Activated CD8-positive, alpha-beta T cell treated with anti-CD3 and anti-CD28 coated beads for 36 hours (primary cell): ENCODE results near the gene SKOR1. TPM values are rescaled to one million over a fixed set of nuclear protein-coding genes. Genes with fewer than 3 reads are reported as not detected.

Source experiments
- ATAC-seq: fragments of 200-7000 bp; cut with Tn5 transposase; one replicate; pipeline ENCODE4 v1.10.0; 2021; ENCODE audit warnings: mild to moderate bottlenecking, moderate library complexity
- CTCF ChIA-PET: fragments of 350-600 bp; sonication (Branson Sonifier 250); formaldehyde crosslinking; loops from one replicate; lab custom pipeline; 2021; ENCODE audit warnings: antibody characterized with exemption; lab: Charles Lee
- POLR2A ChIA-PET: fragments of 350-600 bp; sonication (Branson Sonifier 250); formaldehyde crosslinking; loops from one replicate; lab custom pipeline; 2021; ENCODE audit warnings: antibody characterized with exemption; lab: Charles Lee
- DNase-seq: peaks from one replicate; pipeline ENCODE4 v3.0.0-alpha.2; 2020
- H3K27ac Mint-ChIP-seq: one replicate; pipeline ENCODE4 v1.8.0; 2021; ENCODE audit warnings: mild to moderate bottlenecking, mixed read lengths
- H3K27me3 Mint-ChIP-seq: one replicate; pipeline ENCODE4 v1.8.0; 2021; ENCODE audit warnings: mixed read lengths
- H3K36me3 Mint-ChIP-seq: one replicate; pipeline ENCODE4 v1.8.0; 2021; ENCODE audit warnings: low read depth, mixed read lengths
- H3K4me1 Mint-ChIP-seq: one replicate; pipeline ENCODE4 v1.8.0; 2021; ENCODE audit warnings: low read depth, mixed read lengths
- H3K4me3 Mint-ChIP-seq: one replicate; pipeline ENCODE4 v1.8.0; 2021; ENCODE audit warnings: mild to moderate bottlenecking, moderate library complexity, mixed read lengths
- H3K9me3 Mint-ChIP-seq: one replicate; pipeline ENCODE4 v1.8.0; 2021; ENCODE audit warnings: mixed read lengths
- intact Hi-C: fragments of 100-400 bp; cut with micrococcal nuclease; formaldehyde crosslinking; loops from one replicate; pipeline ENCODE4 v1.10.0; 2022
- total RNA-seq, 2 experiments: library from RNA; stranded (reverse); gene quantifications; one replicate each; pipeline ENCODE4 v1.2.3, GENCODE V29; 2021
- TF ChIP-seq, protein P1 (sequence below): fragments of 200-600 bp; IDR thresholded peaks from one replicate; pipeline ENCODE4 v1.8.0; 2022; ENCODE audit warnings: antibody characterized with exemption, mild to moderate bottlenecking

Gene SKOR1
- total RNA-seq, 2 experiments from 2014 or later: 0.09 to 0.25 TPM

DNA sequence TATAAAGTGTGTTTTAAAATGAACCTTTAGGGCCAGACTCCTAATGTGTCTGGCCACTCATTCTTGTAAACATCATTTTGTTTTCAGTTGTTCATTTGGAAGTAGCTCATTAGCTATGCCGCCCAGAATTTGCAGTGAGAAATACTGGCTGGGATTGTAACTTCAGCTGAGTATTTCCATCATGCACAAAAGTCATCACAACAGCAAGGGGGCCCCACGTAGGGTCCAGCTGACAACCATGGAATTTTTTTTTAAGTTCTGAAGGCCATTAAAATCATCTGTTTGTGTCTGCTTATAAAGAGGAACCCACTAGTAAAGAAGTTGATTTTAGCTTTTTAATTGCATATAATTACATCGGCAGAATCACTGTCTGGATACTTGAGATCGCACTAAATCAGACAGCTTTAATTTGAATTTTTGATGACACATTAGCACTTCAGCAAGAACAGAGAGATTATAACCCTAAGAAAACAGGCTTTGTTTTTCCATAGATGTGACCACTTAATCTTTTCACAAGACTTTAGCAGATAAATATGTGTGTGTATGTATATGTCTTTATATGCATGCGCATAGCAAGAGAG is 46.3 kb upstream of the SKOR1 start:
- Mint-ChIP-seq H3K9me3 (no peaks in the 10 kb centered on the region), H3K4me1 (peaks cover 19% of the 10 kb centered on the region), H3K36me3 (peaks cover 3% of the 10 kb centered on the region), H3K4me3 (no peak overlapping the region), H3K27me3 (no peaks in the 10 kb centered on the region), H3K27ac (no peak overlapping the region)
- ATAC-seq: no peak
- POLR2A ChIA-PET: interaction anchor here (0.5 to 2.1 kb wide), 3 partner anchors 16 to 392 kb away, joined by 3 to 6 read pairs (median 3); no protein-coding TSS in a partner anchor
- intact Hi-C loops: no loop called here
- TF ChIP-seq, protein P1, sequence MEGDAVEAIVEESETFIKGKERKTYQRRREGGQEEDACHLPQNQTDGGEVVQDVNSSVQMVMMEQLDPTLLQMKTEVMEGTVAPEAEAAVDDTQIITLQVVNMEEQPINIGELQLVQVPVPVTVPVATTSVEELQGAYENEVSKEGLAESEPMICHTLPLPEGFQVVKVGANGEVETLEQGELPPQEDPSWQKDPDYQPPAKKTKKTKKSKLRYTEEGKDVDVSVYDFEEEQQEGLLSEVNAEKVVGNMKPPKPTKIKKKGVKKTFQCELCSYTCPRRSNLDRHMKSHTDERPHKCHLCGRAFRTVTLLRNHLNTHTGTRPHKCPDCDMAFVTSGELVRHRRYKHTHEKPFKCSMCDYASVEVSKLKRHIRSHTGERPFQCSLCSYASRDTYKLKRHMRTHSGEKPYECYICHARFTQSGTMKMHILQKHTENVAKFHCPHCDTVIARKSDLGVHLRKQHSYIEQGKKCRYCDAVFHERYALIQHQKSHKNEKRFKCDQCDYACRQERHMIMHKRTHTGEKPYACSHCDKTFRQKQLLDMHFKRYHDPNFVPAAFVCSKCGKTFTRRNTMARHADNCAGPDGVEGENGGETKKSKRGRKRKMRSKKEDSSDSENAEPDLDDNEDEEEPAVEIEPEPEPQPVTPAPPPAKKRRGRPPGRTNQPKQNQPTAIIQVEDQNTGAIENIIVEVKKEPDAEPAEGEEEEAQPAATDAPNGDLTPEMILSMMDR: no peak
- CTCF ChIA-PET: interaction anchor here (1.2 to 1.4 kb wide), 2 partner anchors 14 to 57 kb away, joined by 3 read pairs; no protein-coding TSS in a partner anchor
- no peak for DNase-seq

DNA sequence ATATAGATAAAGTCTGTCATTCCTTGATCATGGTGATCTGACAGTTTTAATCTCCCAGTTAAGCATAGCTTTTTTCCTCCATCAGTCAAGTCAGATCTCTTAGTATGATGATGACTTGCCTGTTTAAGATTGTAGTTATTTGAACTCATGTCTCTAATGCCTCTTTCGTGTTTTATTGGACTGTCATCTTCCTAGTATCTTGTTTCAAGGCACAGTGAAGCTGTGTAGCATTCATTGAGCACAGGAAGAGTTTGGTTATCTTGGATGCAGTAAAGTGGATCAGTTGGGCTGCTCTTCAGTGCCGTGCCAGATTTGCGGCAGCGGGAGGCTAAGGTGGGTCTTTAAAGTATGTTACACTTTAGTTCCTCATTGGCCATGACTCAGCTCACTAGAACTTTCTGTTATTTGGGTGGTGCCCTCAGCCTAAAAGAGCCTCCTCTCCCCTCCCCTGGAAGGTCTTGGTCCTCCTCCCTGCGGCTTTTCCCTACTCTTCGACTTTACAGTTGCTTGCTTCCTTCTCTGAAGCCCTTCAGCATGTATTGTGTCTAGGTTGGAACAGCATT is 45.7 kb upstream of the SKOR1 start:
- ChIA-PET CTCF (interaction anchor here (1.2 kb wide), 1 partner anchor 56 kb away, joined by 3 read pairs; no protein-coding TSS in a partner anchor), POLR2A (interaction anchor here (0.7 to 2.1 kb wide), 2 partner anchors 16 to 393 kb away, joined by 3 to 6 read pairs; no protein-coding TSS in a partner anchor)
- Mint-ChIP-seq H3K27me3 (no peaks in the 10 kb centered on the region), H3K36me3 (peaks cover 5% of the 10 kb centered on the region), H3K27ac (no peak overlapping the region), H3K4me3 (no peak overlapping the region), H3K9me3 (no peaks in the 10 kb centered on the region), H3K4me1 (peaks cover 25% of the 10 kb centered on the region)
- intact Hi-C loops: no loop called here
- TF ChIP-seq, protein P1: no peak
- DNase-seq: no peak
- ATAC-seq: no peak

DNA sequence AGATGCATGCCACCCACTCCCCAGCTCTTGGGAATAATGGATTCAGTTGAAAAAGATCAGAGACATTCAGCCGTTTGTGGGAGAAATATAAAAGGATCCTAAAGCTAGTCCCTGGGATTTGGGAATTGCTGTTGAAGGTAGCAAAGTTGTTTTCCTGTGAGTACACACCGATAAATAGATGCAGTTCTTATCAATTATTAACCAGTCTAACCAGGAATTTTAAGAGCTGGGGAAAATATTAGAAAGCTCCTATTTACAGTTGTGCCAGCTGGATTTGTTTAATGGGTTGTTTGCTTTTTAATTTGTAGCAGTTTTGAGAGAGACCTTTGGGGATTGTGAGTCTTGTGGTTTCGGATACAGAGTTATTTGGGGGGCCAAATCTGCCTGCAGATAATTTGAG is 44.2 kb upstream of the SKOR1 start:
- no peak overlapping the region for H3K27ac Mint-ChIP-seq
- no peaks in the 10 kb centered on the region for H3K9me3 Mint-ChIP-seq
- CTCF ChIA-PET: interaction anchor here (0.9 to 1.2 kb wide), 2 partner anchors 54 to 55 kb away, joined by 3 read pairs; no protein-coding TSS in a partner anchor
- peaks cover 30% of the 10 kb centered on the region for H3K4me1 Mint-ChIP-seq
- no peak for ATAC-seq
- POLR2A ChIA-PET: no interaction called here
- no peaks in the 10 kb centered on the region for H3K27me3 Mint-ChIP-seq
- H3K36me3 Mint-ChIP-seq: peaks cover 6% of the 10 kb centered on the region
- TF ChIP-seq, protein P1: no peak
- intact Hi-C loops: no loop called here
- DNase-seq: no peak
- no peak overlapping the region for H3K4me3 Mint-ChIP-seq

DNA sequence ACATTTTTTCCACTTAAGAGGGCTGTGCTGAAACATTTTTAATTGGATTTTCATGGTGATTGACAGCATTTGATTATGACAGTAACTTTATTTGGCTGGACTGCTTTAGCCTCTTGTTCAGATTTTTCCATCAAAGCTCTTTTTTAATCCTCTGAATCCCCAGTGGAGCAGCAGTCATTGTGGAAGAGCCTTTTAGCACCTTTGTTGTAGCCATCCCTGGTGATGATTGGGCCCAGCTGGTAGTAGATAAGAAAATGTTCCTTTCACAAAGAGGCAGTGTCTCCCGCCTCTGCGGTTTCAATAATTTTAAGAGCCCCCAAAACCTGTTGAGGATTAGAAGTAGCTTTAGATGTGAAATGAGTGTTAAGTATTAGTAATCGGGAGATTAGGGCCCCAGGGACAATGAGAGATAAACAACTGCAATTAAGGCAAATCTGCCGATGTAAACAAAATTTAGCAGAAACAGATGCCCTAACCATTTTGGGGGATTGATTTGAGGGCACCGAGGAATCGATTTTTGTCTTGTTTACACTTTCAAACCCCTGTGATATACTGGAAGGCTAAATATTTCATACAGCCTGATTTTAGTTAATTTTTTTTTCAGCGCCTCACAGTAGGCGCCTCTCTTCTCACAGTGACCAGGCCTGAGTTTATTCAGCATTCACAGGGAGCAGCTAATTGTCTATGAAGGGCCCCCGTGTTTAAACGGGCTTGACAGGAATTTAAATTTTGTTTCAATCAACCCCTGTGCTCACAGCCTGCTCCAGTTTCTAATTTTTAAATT is 43.2 kb upstream of the SKOR1 start:
- H3K27me3 Mint-ChIP-seq: no peaks in the 10 kb centered on the region
- TF ChIP-seq, protein P1: no peak
- CTCF ChIA-PET: interaction anchor here (0.9 to 3.6 kb wide), 3 partner anchors 9 to 54 kb away, joined by 3 to 32 read pairs (median 4); no protein-coding TSS in a partner anchor
- H3K27ac Mint-ChIP-seq: no peak overlapping the region
- H3K9me3 Mint-ChIP-seq: no peaks in the 10 kb centered on the region
- ATAC-seq (no peak), DNase-seq (no peak)
- H3K4me1 Mint-ChIP-seq: peaks cover 30% of the 10 kb centered on the region
- peaks cover 6% of the 10 kb centered on the region for H3K36me3 Mint-ChIP-seq
- intact Hi-C loops: loop anchor here (2.0 kb wide), 1 partner anchor 55 kb away; no protein-coding TSS in a partner anchor
- POLR2A ChIA-PET: no interaction called here
- no peak overlapping the region for H3K4me3 Mint-ChIP-seq
